ENCODE results near the gene KIAA1549. TPM values are rescaled to one million over a fixed set of nuclear protein-coding genes. Genes with fewer than 3 reads are reported as not detected.

The KIAA1549 gene
- total RNA-seq, 1 donor from 2014 or later: 0.77 TPM

DNA sequence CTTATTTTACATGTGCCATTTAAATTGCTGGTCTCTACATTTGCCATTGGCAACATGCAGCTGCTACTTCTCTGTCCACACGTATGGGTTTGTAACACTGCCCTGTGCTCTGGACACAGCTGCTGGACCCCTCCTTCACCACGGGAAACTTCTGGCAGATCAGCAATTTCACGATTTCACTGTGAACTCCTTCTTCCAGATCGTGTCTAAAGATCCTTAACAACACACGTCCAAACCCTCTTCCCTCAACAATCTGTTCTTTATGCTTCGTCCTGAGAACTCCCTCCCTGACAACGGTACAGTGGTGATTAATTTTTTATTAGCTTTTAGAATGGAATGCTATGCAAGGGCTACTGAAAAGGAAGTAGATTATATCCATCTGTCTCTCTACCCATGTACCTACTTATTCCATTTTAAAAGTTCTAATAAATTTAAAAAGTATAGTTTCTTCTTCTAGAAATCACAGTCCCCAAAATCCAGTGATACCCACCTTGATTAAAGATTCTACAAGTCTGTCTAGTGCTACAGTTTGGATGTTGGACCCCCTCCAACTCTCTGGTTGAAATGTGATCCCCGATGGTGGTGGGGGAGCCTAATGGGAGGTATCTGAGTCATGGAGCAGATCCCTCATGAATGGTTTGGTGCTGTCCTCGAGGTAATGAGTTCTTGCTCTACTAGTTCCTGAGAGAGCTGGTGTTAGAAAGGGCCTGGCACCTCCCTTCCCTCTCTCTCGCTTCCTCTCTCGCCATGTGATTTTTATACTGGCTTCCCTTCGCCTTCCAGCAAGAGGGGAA is 81.0 kb downstream of the KIAA1549 start:
- DNase-seq: no peak
- peaks cover 52% of the 10 kb centered on the region for H3K4me1 Mint-ChIP-seq
- no peaks in the 10 kb centered on the region for H3K9me3 Mint-ChIP-seq
- H3K27me3 Mint-ChIP-seq: peaks cover 34% of the 10 kb centered on the region
- peaks cover 3% of the 10 kb centered on the region for H3K36me3 Mint-ChIP-seq (ENCODE audit: low read depth)
- no peak overlapping the region for H3K27ac Mint-ChIP-seq
- no peak overlapping the region for H3K4me3 Mint-ChIP-seq
- intact Hi-C loops (cut with micrococcal nuclease): loop anchor here (5.0 kb wide), 1 partner anchor 82 kb away; the partner anchor contains the start of gene KIAA1549

DNA sequence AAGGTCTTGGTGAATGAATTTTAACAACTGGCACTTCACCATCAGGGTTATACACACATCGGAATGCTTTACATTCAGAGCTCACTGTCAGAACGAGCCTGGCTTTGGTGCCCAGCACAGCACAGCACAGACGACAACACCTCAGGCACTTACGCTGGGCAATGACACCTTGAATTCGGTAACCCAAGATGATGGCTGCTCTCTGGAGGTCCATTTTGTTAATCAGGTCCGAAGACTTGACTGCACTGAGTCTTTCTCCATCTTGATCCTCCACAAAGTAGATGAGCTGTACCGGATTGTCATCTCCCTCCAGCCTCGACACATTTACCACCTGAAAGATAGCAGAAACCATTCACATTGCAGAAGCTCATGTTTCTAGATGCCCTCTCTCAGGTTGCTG is 82.4 kb downstream of the KIAA1549 start:
- Mint-ChIP-seq H3K4me1 (peaks cover 43% of the 10 kb centered on the region), H3K27ac (no peak overlapping the region), H3K27me3 (peaks cover 39% of the 10 kb centered on the region), H3K9me3 (no peaks in the 10 kb centered on the region), H3K4me3 (no peak overlapping the region), H3K36me3 (ENCODE audit: low read depth) (peaks cover 3% of the 10 kb centered on the region)
- intact Hi-C loops (cut with micrococcal nuclease): loop anchor here (10.0 kb wide), 1 partner anchor 856 kb away; no protein-coding TSS in a partner anchor
- DNase-seq: no peak

DNA sequence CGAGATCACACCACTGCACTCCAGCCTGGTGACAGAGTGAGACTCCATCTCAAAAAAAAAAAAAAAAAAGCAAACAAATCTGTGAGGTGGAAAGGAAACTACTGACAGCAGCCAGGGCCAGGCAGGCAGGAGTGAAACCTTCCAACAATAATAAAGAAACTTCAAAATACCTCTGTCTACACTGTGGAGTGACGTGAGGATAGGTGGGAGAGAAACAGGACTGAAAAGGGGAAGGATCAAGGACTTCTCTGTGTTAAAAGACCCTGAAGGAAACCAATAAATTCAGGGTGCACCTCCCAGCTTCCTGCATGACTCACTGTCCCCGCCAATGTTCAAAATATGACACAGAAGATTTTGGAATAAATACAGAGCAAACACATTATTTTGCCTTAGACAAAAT is 82.9 kb downstream of the KIAA1549 start:
- DNase-seq: peak; percentile 75
- no peaks in the 10 kb centered on the region for H3K9me3 Mint-ChIP-seq
- H3K4me3 Mint-ChIP-seq: peak overlapping the region; percentile 52
- H3K27me3 Mint-ChIP-seq: peaks cover 39% of the 10 kb centered on the region
- intact Hi-C loops (cut with micrococcal nuclease): loop anchor here (10.0 kb wide), 1 partner anchor 857 kb away; no protein-coding TSS in a partner anchor
- H3K4me1 Mint-ChIP-seq: peaks cover 37% of the 10 kb centered on the region
- peaks cover 3% of the 10 kb centered on the region for H3K36me3 Mint-ChIP-seq (ENCODE audit: low read depth)
- peak overlapping the region; percentile 70 for H3K27ac Mint-ChIP-seq

DNA sequence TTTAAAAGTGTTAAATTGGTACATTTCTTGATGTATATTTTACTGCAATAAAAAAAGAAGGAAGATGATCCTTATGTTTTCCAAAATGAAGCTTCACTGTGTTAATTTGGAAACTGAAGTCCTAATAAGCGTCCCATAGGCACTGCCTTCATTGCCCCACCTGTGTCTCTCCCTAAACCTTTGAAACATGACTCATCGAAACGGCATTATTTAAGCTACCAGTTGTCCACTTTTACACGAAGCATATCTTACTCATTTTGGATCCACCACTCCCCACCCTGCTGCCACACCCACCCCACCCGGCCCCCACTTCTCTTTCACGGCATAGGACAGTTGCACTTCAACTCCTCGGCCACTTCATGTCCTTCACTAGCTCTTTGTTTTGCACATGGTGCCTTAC is 85.5 kb downstream of the KIAA1549 start:
- H3K27ac Mint-ChIP-seq: no peak overlapping the region
- no peaks in the 10 kb centered on the region for H3K36me3 Mint-ChIP-seq (ENCODE audit: low read depth)
- intact Hi-C loops (cut with micrococcal nuclease): loop anchor here (10.0 kb wide), 1 partner anchor 859 kb away; no protein-coding TSS in a partner anchor
- H3K4me1 Mint-ChIP-seq: peaks cover 24% of the 10 kb centered on the region
- no peak overlapping the region for H3K4me3 Mint-ChIP-seq
- peaks cover 41% of the 10 kb centered on the region for H3K27me3 Mint-ChIP-seq
- no peak for DNase-seq
- no peaks in the 10 kb centered on the region for H3K9me3 Mint-ChIP-seq

DNA sequence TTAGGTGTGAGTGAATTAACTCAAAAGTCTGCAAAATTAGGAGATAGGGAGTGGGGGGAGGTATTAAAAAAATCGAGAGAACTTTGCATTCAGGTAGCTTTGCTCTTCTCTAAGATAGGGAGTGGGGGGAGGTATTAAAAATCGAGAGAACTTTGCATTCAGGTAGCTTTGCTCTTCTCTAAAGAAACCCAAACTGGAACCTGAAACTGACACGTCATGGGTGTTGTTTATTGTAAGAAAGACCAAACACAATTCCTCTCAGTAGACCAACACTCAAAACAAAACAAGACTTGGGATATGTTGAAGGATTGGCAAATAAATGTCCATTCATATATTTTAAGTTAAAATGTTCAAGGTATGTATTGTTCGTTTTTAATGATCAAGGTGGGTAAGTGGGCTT is 87.9 kb downstream of the KIAA1549 start:
- no peak overlapping the region for H3K4me3 Mint-ChIP-seq
- no peaks in the 10 kb centered on the region for H3K36me3 Mint-ChIP-seq (ENCODE audit: low read depth)
- no peak overlapping the region for H3K27ac Mint-ChIP-seq
- no peaks in the 10 kb centered on the region for H3K9me3 Mint-ChIP-seq
- peaks cover 8% of the 10 kb centered on the region for H3K4me1 Mint-ChIP-seq
- intact Hi-C loops (cut with micrococcal nuclease): loop anchor here (10.0 kb wide), 1 partner anchor 862 kb away; no protein-coding TSS in a partner anchor
- H3K27me3 Mint-ChIP-seq: peaks cover 31% of the 10 kb centered on the region
- DNase-seq: no peak

DNA sequence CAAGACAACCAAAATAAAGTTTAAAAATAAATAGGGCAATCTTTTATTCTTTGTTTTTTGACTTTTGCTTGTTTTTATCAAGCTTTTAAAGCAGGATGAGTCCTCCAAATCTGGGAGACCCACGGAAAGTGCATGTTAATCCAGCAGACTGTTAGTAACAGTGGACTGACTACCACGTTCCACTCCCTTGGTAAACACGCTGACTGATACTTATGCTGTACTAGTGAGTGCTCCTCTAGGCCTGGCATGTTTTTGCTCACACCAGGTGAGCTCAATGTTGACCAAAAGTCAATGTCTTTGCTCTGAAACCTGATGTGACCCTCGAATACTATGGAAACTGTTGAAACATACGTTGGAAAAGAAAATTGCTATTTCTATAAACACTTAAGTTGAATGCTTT is 88.4 kb downstream of the KIAA1549 start:
- H3K4me3 Mint-ChIP-seq: no peak overlapping the region
- DNase-seq: no peak
- H3K27ac Mint-ChIP-seq: no peak overlapping the region
- H3K36me3 Mint-ChIP-seq (ENCODE audit: low read depth): no peaks in the 10 kb centered on the region
- no peaks in the 10 kb centered on the region for H3K9me3 Mint-ChIP-seq
- H3K27me3 Mint-ChIP-seq: peaks cover 31% of the 10 kb centered on the region
- intact Hi-C loops (cut with micrococcal nuclease): loop anchor here (10.0 kb wide), 1 partner anchor 862 kb away; no protein-coding TSS in a partner anchor
- peaks cover 6% of the 10 kb centered on the region for H3K4me1 Mint-ChIP-seq

DNA sequence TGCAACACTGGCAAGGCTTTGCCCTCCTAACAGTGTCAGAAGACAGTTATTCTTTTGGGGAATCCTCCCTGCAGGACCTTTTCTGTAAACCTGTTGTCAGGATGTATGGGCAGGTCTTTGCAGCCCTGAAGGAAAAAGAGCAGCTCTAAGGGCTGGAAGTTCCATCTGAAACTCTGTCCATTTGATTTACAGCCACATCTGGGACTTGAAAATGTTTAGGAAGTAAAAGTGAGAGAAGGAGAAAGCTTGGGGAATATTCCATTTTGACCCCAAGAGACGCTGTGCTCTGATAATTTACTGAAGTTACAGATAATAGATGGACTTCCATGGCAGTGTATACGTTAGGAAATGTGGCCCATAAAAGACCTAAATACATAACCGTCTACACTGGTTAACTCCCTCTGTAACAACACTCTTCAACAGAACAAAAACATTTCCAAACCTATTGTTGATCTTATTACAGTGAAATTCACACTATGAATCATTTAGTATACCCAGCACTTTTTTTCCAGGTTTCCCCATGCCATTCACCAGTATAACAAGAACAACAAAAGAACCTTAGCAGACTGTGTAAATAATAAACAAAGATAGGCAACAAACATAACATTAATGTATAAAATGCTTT is 89.1 kb downstream of the KIAA1549 start:
- H3K27ac Mint-ChIP-seq: no peak overlapping the region
- no peak for DNase-seq
- no peak overlapping the region for H3K4me3 Mint-ChIP-seq
- peaks cover 5% of the 10 kb centered on the region for H3K4me1 Mint-ChIP-seq
- no peaks in the 10 kb centered on the region for H3K9me3 Mint-ChIP-seq
- peaks cover 28% of the 10 kb centered on the region for H3K27me3 Mint-ChIP-seq
- intact Hi-C loops (cut with micrococcal nuclease): loop anchor here (10.0 kb wide), 1 partner anchor 863 kb away; no protein-coding TSS in a partner anchor
- H3K36me3 Mint-ChIP-seq (ENCODE audit: low read depth): no peaks in the 10 kb centered on the region

DNA sequence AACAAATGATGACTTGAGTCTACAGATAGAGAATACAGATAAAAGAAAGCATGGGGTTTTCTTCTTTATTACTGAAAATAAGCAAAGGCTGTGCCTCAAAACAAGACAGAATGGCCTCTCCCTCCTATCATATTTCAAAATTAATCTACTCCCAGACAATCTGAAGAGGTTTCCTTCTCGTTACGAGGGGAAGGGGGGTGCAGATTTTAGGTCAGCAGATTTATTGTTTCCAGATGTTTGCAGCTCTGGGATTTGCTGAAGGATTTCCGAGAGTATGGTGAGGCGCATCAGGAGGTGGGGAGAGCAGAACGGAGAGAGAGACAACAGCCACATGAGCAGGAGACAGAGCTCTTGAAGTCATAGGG is 89.8 kb downstream of the KIAA1549 start:
- Mint-ChIP-seq H3K4me1 (peaks cover 7% of the 10 kb centered on the region), H3K27me3 (peaks cover 27% of the 10 kb centered on the region), H3K9me3 (no peaks in the 10 kb centered on the region), H3K36me3 (ENCODE audit: low read depth) (no peaks in the 10 kb centered on the region), H3K4me3 (no peak overlapping the region), H3K27ac (no peak overlapping the region)
- no peak for DNase-seq
- intact Hi-C loops (cut with micrococcal nuclease): loop anchor here (10.0 kb wide), 1 partner anchor 863 kb away; no protein-coding TSS in a partner anchor

DNA sequence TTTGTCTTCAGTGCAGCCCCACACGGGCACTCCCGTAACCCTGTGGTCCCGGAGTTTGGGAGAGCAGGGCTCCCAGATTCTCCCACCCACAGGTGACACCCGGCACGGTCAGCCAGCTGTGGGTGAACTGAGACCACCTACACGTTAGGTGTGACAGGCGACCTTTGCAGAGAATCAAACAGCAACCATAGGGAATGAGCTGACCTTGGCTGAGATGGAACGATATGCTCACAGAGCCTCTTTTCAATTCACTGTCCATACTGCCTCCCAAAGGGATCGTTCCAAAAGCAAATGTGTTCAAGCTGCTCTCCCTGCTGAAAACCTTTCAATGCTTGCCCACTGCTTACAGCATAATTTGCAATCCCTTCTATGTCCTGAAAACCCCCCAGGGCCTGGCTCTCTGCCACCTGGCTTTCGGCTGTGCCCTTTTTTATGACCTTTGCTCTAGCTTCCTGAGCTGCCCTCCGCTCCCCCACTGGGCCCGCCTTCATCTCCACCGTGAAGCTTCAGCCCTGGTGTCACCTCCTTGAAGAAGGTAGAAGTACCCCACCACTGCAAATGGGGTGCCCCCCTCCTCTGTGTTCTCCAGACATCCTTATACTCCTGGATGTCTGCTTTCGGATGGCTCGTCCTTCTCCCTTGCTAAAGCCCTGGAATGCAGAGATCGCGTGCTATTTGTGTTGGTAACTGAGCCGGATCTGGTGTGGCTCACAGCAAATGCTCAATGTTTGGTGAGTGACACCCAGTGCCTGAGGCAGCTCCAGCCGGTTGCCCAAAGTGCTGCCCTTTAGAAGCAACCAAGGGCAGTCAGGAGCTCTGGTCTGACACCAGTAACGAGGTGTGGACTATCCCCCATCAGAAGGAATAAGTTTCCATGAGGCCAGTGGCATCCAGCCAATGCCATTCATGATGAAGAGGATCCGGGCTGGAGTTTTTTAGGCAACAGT is 90.4 kb downstream of the KIAA1549 start:
- no peak for DNase-seq
- Mint-ChIP-seq H3K36me3 (ENCODE audit: low read depth) (no peaks in the 10 kb centered on the region), H3K9me3 (no peaks in the 10 kb centered on the region), H3K27ac (no peak overlapping the region), H3K4me1 (peaks cover 10% of the 10 kb centered on the region), H3K27me3 (peaks cover 23% of the 10 kb centered on the region), H3K4me3 (no peak overlapping the region)
- intact Hi-C loops (cut with micrococcal nuclease): loop anchor here (10.0 kb wide), 1 partner anchor 864 kb away; no protein-coding TSS in a partner anchor

DNA sequence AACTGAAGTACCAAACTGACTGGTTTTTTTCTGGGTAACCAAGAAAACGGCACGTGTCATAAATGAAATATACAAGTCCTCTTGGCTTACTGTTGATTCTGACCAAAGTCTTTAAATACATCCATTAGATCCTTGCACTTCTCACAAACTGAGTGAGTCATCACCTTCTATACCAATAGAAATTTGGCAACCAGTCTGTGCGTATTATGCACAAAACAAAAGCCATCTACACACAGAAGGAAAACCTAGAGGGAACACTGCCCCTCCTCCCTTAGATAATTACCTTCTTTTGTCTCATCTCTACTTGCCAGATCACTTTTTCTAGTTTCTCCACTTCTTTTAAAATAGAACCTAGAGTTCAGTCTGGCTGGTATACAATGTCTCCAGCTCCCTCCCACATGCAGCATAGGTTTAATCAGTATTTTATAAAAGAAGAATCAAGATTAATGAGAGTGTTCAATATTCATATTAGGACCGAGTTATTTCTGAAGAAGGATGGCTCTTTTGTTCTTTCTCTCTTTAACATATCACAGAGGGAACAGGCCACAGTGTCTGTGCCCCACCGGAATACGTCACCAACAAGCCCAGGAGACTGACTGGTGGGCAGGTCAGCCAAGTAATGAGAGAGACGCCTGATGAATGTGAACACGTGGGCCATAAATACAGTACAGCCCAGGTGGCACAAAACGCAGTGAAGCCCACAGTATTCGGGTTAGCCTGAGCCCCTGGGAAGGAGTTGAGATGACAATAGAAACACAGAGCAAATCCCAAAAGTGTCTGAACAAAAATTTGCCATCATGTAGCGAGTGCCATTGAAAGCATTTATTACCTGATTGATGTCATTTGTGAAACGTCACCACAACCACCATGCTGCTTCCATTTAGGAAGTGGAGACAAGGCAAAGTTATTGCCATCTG is 91.3 kb downstream of the KIAA1549 start:
- H3K4me3 Mint-ChIP-seq: no peak overlapping the region
- peaks cover 13% of the 10 kb centered on the region for H3K4me1 Mint-ChIP-seq
- DNase-seq: no peak
- H3K9me3 Mint-ChIP-seq: no peaks in the 10 kb centered on the region
- peaks cover 20% of the 10 kb centered on the region for H3K27me3 Mint-ChIP-seq
- intact Hi-C loops (cut with micrococcal nuclease): loop anchor here (10.0 kb wide), 1 partner anchor 865 kb away; no protein-coding TSS in a partner anchor
- H3K36me3 Mint-ChIP-seq (ENCODE audit: low read depth): no peaks in the 10 kb centered on the region
- H3K27ac Mint-ChIP-seq: no peak overlapping the region

DNA sequence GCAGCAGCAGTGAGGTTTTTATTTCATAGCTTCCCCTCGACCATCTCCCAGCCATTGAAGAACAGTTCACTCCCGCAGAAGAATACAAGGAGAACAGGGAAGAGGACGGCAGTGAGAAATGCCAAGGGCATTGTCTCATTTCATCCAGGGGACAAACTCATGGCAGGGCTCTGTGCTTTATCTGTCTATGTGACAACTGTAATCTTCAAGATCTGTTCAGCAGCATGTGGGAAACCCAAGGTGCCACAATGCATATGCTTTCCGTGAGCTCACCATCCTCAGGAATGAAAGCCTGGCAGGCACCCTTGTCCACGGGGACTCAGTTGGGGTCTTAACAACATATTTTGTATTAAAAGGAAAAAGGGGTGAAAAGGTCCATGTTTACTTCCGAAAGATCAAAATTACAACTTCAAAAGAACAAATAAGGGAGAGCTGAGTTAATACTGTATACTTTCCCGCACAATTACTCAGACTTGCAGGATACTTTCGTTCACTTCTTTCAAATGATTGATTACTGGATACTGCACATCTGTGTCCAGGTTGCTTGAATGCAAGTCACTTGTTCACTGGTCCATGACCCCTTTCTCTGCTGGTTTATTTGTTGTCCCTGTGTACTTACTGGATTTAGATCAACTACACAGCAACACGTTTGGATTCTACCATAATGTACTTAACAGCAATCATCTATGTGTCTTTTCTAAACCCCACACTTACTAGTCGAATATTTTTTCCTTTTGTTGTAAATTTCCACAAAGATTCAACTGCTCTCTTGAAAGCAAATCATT is 93.1 kb downstream of the KIAA1549 start:
- H3K27me3 Mint-ChIP-seq: peaks cover 12% of the 10 kb centered on the region
- H3K9me3 Mint-ChIP-seq: no peaks in the 10 kb centered on the region

DNA sequence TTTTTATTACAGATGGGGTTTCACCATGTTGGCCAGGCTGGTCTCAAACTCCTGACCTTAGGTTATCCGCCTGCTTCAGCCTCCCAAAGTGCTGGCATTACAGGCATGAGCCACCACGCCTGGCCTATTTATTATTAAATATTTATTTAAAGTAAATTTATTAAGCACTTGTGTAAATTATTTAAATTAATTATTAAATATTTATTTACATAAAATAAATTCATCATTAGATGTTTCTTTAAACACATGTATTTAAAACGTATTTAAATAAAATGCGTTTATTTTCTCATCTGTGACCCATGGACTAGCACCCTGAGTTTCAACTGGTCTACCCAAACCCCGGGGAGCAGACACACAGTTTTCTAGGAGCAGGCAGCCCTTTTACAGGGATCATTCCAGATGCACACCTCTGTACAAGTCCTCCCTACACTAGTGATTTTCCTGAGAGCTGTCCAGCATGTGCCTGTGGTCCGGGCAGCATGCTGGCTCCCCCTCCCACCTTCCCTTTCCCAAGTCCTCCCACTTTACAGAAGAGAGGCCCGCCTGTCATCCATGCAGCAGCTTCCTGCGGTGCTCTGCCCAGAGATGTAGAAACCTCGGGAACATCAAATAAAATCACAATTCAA is 94.0 kb downstream of the KIAA1549 start:
- H3K27me3 Mint-ChIP-seq: peaks cover 10% of the 10 kb centered on the region
- no peaks in the 10 kb centered on the region for H3K36me3 Mint-ChIP-seq (ENCODE audit: low read depth)
- H3K4me1 Mint-ChIP-seq: peaks cover 16% of the 10 kb centered on the region
- peak overlapping the region; percentile 37 for H3K27ac Mint-ChIP-seq
- H3K9me3 Mint-ChIP-seq: no peaks in the 10 kb centered on the region
- H3K4me3 Mint-ChIP-seq: no peak overlapping the region
- no peak for DNase-seq
- intact Hi-C loops (cut with micrococcal nuclease): no loop called here

More for the DNA sequence above, 93.1 kb downstream of the KIAA1549 start:
- no peak for DNase-seq
- H3K36me3 Mint-ChIP-seq (ENCODE audit: low read depth): no peaks in the 10 kb centered on the region
- intact Hi-C loops (cut with micrococcal nuclease): no loop called here
- no peak overlapping the region for H3K4me3 Mint-ChIP-seq
- no peak overlapping the region for H3K27ac Mint-ChIP-seq
- peaks cover 13% of the 10 kb centered on the region for H3K4me1 Mint-ChIP-seq
